Measurements from ENCODE around the gene SPDYE6.
"Not testable (repeated sequence)": the region's sequence is repeated elsewhere in the genome, so short reads cannot be mapped to it uniquely, and the experiment has no call there.

The SPDYE6 gene

DNA sequence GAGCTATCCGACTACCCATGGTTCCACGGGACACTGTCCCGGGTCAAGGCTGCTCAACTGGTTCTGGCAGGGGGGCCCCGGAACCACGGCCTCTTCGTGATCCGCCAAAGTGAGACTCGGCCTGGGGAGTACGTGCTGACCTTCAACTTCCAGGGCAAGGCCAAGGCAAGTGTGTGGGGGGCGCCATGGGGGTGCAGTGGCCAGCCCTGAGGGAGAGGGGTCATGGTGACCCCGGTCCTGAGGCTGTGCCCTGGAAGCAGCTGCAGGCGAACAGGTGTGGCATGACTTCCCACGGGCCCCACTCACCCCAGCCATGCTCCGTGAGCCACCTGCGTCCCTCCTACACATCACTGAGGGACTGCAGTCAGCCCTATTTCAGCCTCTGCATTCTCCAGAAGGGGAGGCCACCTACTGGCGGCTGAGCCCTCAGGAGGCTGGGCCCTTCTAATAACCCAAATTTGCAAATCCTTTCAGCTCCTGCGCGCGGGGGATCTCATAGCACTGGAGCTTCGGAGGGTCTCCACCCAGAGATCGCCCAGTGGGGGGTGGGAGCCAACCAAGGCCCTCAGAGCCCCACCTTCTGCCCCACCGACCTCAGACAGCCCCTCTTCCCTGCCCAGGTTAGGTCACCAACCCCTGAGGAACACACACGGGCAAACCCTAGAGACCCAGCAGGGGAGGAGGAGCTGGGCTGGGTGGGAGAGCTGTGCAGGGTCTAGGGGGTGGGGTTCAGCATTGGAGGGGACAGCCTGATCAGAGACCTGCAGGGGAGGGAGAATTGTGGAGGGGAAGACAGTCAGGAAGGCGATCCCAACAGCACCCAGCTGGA is 38.8 kb downstream of the SPDYE6 start:
- DNase-seq, result no peak

- DNase-seq, result no peak
Measured at GRCh38 chr7:102313997-102314780, 42.1 kb downstream of the SPDYE6 start.

DNA sequence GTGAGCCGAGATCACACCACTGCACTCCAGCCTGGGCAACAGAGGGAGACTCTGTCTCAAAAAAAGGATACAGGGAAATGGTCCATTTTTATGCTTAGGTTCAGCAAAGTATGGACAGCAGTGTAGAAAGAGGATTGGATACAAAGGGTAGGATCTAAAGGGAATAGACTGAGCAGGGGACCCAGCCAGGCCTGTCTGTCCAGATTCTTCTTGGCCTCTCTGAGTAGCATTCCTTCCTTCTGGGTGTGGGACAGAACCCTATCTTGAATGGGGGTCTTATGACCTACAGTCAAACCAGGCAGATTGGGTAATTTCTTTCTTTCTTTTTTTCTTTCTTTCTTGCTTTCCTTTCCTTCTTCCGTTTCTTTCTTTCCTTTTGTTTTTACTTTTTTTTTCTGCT is 43.9 kb downstream of the SPDYE6 start:
- DNase-seq, result no peak

DNA sequence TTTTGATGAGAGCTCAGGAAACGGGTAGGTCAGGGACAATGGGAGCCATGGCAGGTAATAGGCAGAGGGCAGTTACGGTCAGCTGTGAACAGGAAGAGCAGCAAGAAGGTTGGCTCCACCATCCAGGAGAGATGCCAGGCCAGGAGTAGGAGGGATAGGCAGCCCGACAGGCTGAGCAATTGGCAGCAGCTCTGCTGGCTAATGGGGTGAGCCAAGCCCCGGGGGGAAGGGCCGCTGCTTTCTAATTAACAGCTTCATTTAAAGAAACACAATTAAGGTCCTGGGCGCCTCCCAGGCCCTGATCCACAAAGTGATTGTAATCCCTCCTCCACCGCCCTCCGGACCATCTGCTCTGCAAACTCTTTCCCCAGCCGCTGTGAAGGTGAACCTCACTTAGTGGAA is 45.8 kb downstream of the SPDYE6 start:
- DNase-seq, result no peak

GRCh38 chr7:102306916-102307677 is 49.1 kb downstream of the SPDYE6 start:
- DNase-seq, result peak in 1 of 5 donors; percentile 76

GRCh38 chr7:102305414-102306268 is 50.6 kb downstream of the SPDYE6 start:
- DNase-seq, result no peak

DNA sequence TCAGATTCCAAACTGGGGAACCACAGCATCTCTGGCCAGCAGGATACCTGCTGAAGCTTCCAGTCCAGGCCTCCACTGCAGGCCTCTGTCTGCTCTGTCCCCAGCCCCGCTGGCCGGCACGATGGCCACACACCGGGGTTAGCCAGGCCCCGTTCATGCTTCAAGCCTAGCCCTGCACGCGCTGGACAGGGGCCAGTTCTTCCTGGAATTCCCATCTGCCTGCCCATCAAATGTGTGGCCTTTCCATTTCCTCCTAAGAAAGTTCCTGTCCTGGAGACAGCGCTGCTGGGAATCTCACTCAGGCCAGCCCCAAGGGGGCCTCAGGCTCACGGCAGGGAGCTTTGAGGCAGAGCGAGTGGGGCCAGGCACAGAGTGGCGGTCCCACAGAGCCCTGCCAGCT is 51.6 kb downstream of the SPDYE6 start:
- DNase-seq, result no peak

DNA sequence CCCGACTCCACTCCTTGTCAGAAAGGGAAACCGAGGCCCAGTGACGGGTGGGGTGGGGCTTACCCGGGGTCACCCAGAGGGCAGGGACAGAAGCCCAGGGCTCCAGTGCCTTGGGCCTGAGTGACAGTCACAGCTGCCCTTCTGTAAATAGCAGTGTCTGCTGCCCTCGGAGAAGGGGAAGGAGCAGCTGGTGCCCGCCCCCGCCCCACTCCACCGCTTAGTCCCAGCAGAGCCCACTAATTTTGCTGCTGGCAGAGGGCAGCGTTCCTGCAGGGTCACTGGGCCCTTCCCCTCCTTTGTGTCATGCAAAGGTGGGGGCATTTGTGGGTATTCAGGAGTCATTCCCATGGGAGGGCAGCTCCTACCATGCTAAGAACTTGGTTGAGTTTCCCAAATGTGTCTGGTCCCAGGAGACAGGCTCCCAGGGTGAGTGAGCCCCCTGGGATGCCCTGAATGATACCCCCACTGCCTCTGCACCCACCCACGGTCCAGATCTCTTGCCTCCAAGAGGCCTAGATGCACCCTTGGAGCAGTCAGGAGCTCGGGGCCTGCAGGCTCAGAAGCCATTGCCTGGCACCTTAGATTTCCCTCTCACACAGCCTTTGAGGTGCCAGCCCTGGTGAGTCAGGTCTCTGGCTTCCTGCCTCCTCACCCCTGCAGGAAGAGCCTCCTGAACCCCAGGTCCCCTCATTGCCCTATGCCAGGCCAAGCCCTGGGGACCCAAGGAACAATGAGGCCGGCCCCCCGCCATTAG is 52.4 kb downstream of the SPDYE6 start:
- peak in 1 of 5 donors; percentile 28 for DNase-seq

GRCh38 chr7:102302025-102302424 is 54.2 kb downstream of the SPDYE6 start:
- no peak for DNase-seq

GRCh38 chr7:102301367-102301766 is 54.9 kb downstream of the SPDYE6 start:
- not testable (repeated sequence) for DNase-seq

DNA sequence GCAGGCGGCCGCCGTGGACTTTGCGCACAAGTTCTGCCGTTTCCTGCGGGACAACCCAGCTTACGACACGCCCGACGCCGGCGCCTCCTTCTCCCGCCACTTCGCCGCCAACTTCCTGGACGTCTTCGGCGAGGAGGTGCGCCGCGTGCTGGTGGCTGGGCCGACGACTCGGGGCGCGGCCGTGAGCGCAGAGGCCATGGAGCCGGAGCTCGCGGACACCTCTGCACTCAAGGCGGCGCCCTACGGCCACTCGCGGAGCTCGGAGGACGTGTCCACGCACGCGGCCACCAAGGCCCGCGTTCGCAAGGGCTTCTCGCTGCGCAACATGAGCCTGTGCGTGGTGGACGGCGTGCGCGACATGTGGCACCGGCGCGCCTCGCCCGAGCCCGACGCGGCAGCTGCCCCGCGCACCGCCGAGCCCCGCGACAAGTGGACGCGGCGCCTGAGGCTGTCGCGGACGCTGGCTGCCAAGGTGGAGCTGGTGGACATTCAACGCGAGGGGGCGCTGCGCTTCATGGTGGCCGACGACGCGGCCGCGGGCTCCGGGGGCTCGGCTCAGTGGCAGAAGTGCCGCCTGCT is 55.5 kb downstream of the SPDYE6 start:
- DNase-seq, result no peak

DNA sequence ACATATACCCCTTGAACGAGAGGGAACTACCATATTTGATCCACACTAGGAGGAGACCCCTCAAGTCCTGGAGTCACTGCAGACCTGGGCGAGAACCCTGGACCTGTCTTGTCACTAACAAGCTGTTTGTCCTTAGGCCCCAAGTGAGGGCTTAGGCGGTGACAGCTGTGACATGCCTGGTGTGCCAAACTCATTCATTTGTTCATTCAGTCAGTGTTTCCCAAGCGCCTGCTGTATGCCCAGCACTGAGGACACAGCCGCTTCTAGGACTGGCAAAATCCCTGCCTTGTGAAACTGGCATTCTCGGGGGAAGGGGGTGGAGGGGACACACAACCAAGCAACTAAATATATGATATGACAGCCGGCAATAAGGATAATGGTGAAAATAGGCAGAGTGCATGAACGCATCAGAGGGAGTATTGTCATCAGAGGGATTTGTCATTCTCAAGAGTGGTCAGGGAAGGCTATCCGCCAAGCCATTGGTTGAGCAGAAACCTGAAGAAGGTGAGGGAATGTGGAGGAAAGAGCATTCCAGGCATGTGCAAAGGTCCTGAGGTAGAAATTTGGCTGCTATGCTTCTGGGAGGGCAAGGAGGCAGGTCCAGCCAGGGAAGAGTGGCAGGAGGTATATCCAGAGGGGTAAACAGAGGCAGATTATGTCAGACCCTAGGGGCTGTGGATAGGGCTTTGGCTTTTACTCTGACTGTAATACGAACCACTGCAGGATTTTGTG is 58.6 kb downstream of the SPDYE6 start:
- DNase-seq, result no peak

- no peak for DNase-seq
Measured at GRCh38 chr7:102296514-102296913, 59.7 kb downstream of the SPDYE6 start.

GRCh38 chr7:102296179-102296438 is 60.1 kb downstream of the SPDYE6 start:
- DNase-seq, result no peak
